Posterior vena cava (tissue), 2 donors: Measurements from ENCODE around the gene KRT3. TPM values are rescaled to one million over a fixed set of nuclear protein-coding genes. Genes with fewer than 3 reads are reported as not detected.

Source experiments
- DNase-seq: peaks from one replicate; pipeline ENCODE4 v3.0.0-alpha.2; 2020; ENCODE audit warnings: low spot score
- intact Hi-C, 2 donors: fragments of 100-400 bp; cut with DNase I; formaldehyde crosslinking; loops; one replicate each; pipeline versions ENCODE4 v1.14.1 to v1.14.2; 2022 to 2023
- long read RNA-seq, 2 donors: library from polyadenylated mRNA; unstranded; transcript quantifications; one replicate each; pipeline ENCODE4 v2.0.0, GENCODE V29; 2020 to 2021
- total RNA-seq, 2 donors: library from RNA; stranded (reverse); fragmentation: NEBNext Ultra II Directional; extraction: Animal tissue kit (Norgen Biotek cat#: 25700); gene quantifications; one replicate each; pipeline ENCODE4 v1.2.1, GENCODE V29; 2021
- donor health status: DM: yes; HTN: yes; CAD: no.
- donor health status: DM: yes; HTN: yes; CAD: no.

Gene KRT3
- total RNA-seq, result not detected
- long read RNA-seq, donor 1, result 0 reads
- long read RNA-seq, donor 2, result 0 reads

GRCh38 chr12:52795694-52796428 lies at the start of gene KRT3:
Gene KRT3, minus strand, starts transcription at chr12:52796117. Its CDS starts 75 bp downstream, at chr12:52796042.
- DNase-seq, result peak; percentile 57
- intact Hi-C loops, result no loop called here

- intact Hi-C loops, result no loop called here
- no peak for DNase-seq
These were observed 48.5 kb upstream of the KRT3 start for GRCh38 chr12:52844386-52844785.

- intact Hi-C loops, result no loop called here
- DNase-seq, result no peak
These were observed 43.7 kb upstream of the KRT3 start for GRCh38 chr12:52839436-52840105.

- DNase-seq, result no peak
- intact Hi-C loops, result no loop called here
These were observed 42.9 kb upstream of the KRT3 start for GRCh38 chr12:52838609-52839435.

GRCh38 chr12:52837781-52838608 lies 42.1 kb upstream of the KRT3 start:
- intact Hi-C loops, result no loop called here
- no peak for DNase-seq

- DNase-seq, result no peak
- intact Hi-C loops, result no loop called here
These were observed 41.5 kb upstream of the KRT3 start for GRCh38 chr12:52837413-52837741.

- DNase-seq, result peak; percentile 56
These were observed 40.8 kb upstream of the KRT3 start for GRCh38 chr12:52836491-52837412.

GRCh38 chr12:52836042-52836466 lies 40.1 kb upstream of the KRT3 start:
- intact Hi-C loops, result no loop called here
- DNase-seq, result peak; percentile 63

More at GRCh38 chr12:52836491-52837412, 40.8 kb upstream of the KRT3 start:
- intact Hi-C loops, result no loop called here

GRCh38 chr12:52835271-52836041 lies 39.5 kb upstream of the KRT3 start:
- peak; percentile 58 for DNase-seq
- intact Hi-C loops, result no loop called here

GRCh38 chr12:52834727-52835001 lies 38.7 kb upstream of the KRT3 start:
- intact Hi-C loops, result no loop called here
- DNase-seq, result no peak

GRCh38 chr12:52833922-52834726 lies 38.2 kb upstream of the KRT3 start, which contains the start of gene KRT79:
Gene KRT79, minus strand, starts transcription at chr12:52834311. Its CDS starts 51 bp downstream, at chr12:52834260.
- intact Hi-C loops, result no loop called here
- peak; percentile 77 for DNase-seq

GRCh38 chr12:52832985-52833905 lies 37.3 kb upstream of the KRT3 start:
- DNase-seq, result peak; percentile 23
- intact Hi-C loops, result no loop called here

GRCh38 chr12:52832451-52832850 lies 36.5 kb upstream of the KRT3 start:
- DNase-seq, result peak; percentile 29
- intact Hi-C loops, result no loop called here

GRCh38 chr12:52831251-52831650 lies 35.3 kb upstream of the KRT3 start:
- intact Hi-C loops, result no loop called here
- peak; percentile 64 for DNase-seq

- DNase-seq, result peak; percentile 75
- intact Hi-C loops, result no loop called here
These were observed 34.3 kb upstream of the KRT3 start for GRCh38 chr12:52829986-52830770.
